Retinal pigment epithelial cell (primary cell): ENCODE results near the gene MPRIP.

ENCODE experiments used
- DNase-seq: peaks from one replicate; pipeline ENCODE4 v3.0.0-alpha.2; 2010; ENCODE audit warnings: low read depth
- H3K4me3 ChIP-seq: 2 replicates; pipeline ENCODE4 v1.5.1; 2011; ENCODE audit warnings: mild to moderate bottlenecking, low read length, control low read depth, moderate library complexity
- CTCF ChIP-seq: conservative IDR thresholded peaks from 2 replicates; pipeline ENCODE4 v1.5.1; 2011; ENCODE audit warnings: low read depth, low read length, control low read depth, inconsistent platforms

The MPRIP gene

GRCh38 chr17:17114592-17115225 is 72.5 kb downstream of the MPRIP start:
- no peak for TF ChIP-seq CTCF
- no peak for DNase-seq
- no peak overlapping the region for H3K4me3 ChIP-seq

DNA sequence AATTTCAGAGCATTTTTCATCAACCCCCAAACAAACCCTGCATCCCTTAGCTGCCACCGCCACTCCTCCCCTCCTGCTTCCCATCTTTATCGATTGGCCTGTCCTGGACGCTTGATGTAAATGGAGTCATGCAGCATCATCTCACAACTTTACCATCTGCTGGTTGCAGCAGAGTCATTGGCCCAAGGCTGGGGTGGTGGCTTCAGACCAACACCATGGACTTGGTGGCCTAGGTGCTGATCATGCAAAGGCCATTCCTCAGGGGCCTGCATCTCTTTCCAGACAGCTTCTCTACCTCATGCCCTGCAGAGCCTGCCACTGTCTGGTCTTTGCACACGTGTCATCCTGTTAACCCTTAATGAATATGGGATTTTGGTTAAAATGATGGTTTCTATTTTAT is 73.4 kb downstream of the MPRIP start:
- no peak for TF ChIP-seq CTCF
- DNase-seq = no peak
- no peak overlapping the region for H3K4me3 ChIP-seq

DNA sequence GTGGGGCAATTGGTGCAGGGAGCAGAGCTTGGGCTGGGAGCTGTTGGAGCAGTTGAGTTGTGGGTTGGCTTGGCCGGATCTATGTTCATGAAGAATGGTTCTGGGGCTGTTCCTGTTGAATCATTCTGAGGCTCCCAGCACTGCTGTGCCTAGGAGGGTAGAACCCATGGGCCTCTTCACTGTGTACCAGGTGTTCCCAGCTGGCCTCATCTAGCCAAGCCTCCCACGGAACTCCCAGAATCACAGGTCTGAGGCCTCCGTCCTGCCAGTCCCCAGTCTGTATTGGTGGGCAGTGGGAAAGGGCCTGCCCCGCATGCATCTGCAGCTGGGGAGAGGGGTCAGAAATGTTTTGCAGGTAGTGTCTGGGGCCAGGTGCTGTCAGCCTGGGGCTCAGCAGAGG is 74.1 kb downstream of the MPRIP start:
- no peak overlapping the region for H3K4me3 ChIP-seq
- TF ChIP-seq CTCF = no peak
- DNase-seq = no peak

DNA sequence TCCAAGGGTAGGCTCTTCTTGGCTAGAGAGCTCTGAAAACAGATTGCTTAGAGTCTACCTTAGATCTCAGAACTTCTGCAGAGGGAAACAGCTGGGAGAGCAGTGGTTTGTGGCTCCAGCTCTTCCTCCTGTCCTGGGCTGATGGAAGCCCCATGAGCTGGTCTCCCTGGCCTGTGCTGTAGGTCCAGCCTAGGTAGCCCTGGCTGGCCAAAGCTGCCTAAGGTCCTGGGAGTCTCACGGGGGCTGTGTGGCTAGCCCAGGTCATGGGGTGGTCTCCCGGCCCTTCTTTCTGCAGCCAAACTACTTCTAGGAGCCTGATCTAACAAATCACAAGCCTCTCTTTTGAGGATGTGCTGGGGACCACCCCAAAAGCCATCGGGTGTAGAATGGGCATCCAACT is 75.7 kb downstream of the MPRIP start:
- DNase-seq = no peak
- TF ChIP-seq CTCF = no peak
- H3K4me3 ChIP-seq = no peak overlapping the region

GRCh38 chr17:17118399-17118798 is 76.1 kb downstream of the MPRIP start:
- DNase-seq = no peak
- no peak overlapping the region for H3K4me3 ChIP-seq
- TF ChIP-seq CTCF = no peak

- no peak overlapping the region for H3K4me3 ChIP-seq
- TF ChIP-seq CTCF = no peak
- no peak for DNase-seq
These were observed 76.8 kb downstream of the MPRIP start for GRCh38 chr17:17119106-17119505.

DNA sequence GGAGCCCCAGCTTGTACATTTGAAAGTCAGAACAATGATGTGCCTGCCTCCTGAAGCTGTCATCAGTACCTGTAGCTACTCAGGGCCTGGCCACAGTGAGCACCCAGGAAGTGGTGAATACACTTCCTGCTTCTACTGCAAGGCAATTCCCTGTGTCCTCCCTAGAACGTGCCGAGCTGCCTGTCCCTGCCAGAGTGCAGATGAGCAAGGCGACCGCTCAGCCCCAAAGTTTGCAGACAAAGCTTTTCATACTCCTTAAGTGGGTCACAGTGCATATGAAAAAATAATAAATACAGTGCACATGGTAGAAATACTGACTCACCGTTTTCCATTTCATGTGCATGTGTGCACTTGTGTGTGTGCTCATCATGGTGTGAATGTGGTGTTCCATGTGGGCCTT is 77.3 kb downstream of the MPRIP start:
- no peak for DNase-seq
- no peak for TF ChIP-seq CTCF
- no peak overlapping the region for H3K4me3 ChIP-seq
